Renal pelvis (tissue), 4 donors: Measurements from ENCODE around the gene PSMB8. TPM values are rescaled to one million over a fixed set of nuclear protein-coding genes. Genes with fewer than 3 reads are reported as not detected.
"Not testable (repeated sequence)": the region's sequence is repeated elsewhere in the genome, so short reads cannot be mapped to it uniquely, and the experiment has no call there.

Source experiments
- DNase-seq: peaks from one replicate; pipeline ENCODE4 v3.0.0-alpha.2; 2013
- polyA plus RNA-seq, 3 donors: library from polyadenylated mRNA; unstranded; fragments of 120-200 nt; gene quantifications; one replicate each; pipeline ENCODE4 v1.2.1, GENCODE V29; 2013; ENCODE audit not compliant: insufficient read length in 3 of 3

The PSMB8 gene
- polyA plus RNA-seq, 3 donors, result 21.2 to 22.0 (median 21.4) TPM

- not testable (repeated sequence) for DNase-seq
Measured at GRCh38 chr6:32805404-32805803, 38.4 kb downstream of the PSMB8 start.

GRCh38 chr6:32803416-32803815 is 40.4 kb downstream of the PSMB8 start:
- no peak for DNase-seq

GRCh38 chr6:32799740-32800139 is 44.1 kb downstream of the PSMB8 start:
- DNase-seq, result no peak

DNA sequence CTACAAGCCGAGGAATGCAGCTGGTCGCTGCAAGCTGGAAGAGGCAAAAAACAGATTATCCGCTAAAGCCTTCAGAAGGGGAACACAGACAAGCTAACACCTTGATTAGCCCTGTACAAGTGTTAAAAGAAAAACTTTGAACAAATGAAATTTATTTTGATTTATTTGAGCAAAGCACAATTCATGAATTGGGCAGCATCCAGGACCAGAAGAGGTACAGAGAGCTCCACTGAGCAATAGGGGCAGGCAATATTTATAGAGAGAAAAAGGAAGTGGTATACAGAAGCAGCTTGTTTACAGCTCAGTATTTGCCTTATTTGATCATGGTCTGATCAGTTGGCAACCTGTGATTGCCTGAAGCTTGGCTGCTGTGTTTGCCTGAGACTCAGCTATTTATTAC is 44.7 kb downstream of the PSMB8 start:
- no peak for DNase-seq

GRCh38 chr6:32796848-32797776 is 46.7 kb downstream of the PSMB8 start:
- DNase-seq, result peak; percentile 70

DNA sequence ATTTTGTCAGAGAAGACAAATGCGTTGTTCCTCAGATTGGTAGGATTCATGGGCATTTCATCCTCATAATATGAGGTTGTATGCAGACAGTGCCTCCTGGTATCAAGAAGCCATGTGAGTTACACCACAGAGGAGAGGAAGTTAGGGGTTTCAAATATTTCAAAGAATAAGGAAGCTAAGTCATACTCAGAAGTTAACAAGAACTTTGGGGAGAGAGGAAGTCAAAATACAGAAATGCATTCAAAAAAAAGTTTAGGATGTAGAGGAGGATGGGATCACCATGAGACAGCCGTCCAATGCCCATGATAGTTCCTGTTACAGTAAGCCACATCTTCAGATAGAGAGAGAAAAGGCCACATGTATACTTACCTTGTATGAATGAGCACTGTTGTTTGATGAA is 49.3 kb downstream of the PSMB8 start:
- no peak for DNase-seq

GRCh38 chr6:32792901-32793435 is 50.9 kb downstream of the PSMB8 start:
- no peak for DNase-seq

Other genes with a start within 250 kb of the PSMB8 start
- 1 to 10 TPM; 1.7 to 4.5 (median 2.5) TPM for gene HLA-DQA1, start 206.6 kb downstream of the PSMB8 start, polyA plus RNA-seq
- 10 to 100 TPM in 2 of 3 donors, 1 to 10 TPM in 1; 8.1 to 13.7 (median 10.6) TPM for gene HLA-DQB1, start 177.4 kb downstream of the PSMB8 start, polyA plus RNA-seq
- 1 to 10 TPM in 1 of 3 donors, under 1 TPM in 2; 0.14 to 1.2 (median 0.36) TPM for gene HLA-DQA2, start 102.7 kb downstream of the PSMB8 start, polyA plus RNA-seq
- 1 to 10 TPM in 2 of 3 donors, under 1 TPM in 1; 0.52 to 2.0 (median 1.5) TPM for gene HLA-DQB2, start 80.5 kb downstream of the PSMB8 start, polyA plus RNA-seq
- under 1 TPM; 0.17 to 0.31 (median 0.18) TPM for gene HLA-DOB, start 27.0 kb downstream of the PSMB8 start, polyA plus RNA-seq
- 10 to 100 TPM in 2 of 3 donors, 1 to 10 TPM in 1; 9.9 to 13.1 (median 10.5) TPM for gene TAP2, start 5.3 kb downstream of the PSMB8 start, polyA plus RNA-seq
- 10 to 100 TPM in 1 of 3 donors, 1 to 10 TPM in 2; 8.6 to 11.0 (median 9.3) TPM for gene TAP1, start 9.7 kb upstream of the PSMB8 start, polyA plus RNA-seq
- 1 to 10 TPM; 5.2 to 5.8 (median 5.5) TPM for gene PSMB9, start 10.1 kb upstream of the PSMB8 start, polyA plus RNA-seq
- gene HLA-DMB, start 97.0 kb upstream of the PSMB8 start, polyA plus RNA-seq, result 10 to 100 TPM; 53.3 to 74.8 (median 60.1) TPM
- gene HLA-DMA, start 109.0 kb upstream of the PSMB8 start, polyA plus RNA-seq, result 10 to 100 TPM; 12.9 to 38.8 (median 30.9) TPM
- 100 to 1,000 TPM; 297 to 357 (median 329) TPM for gene BRD2, start 124.5 kb upstream of the PSMB8 start, polyA plus RNA-seq
- 1 to 10 TPM; 4.4 to 6.1 (median 5.1) TPM for gene HLA-DOA, start 165.5 kb upstream of the PSMB8 start, polyA plus RNA-seq
- 10 to 100 TPM in 2 of 3 donors, 1 to 10 TPM in 1; 9.8 to 22.0 (median 21.3) TPM for gene HLA-DPA1, start 229.6 kb upstream of the PSMB8 start, polyA plus RNA-seq
- 10 to 100 TPM; 13.0 to 21.6 (median 19.9) TPM for gene HLA-DPB1, start 231.9 kb upstream of the PSMB8 start, polyA plus RNA-seq